NCI-H2196 (cell line): ENCODE results near the gene NACA2.
"Not testable (repeated sequence)": the region's sequence is repeated elsewhere in the genome, so short reads cannot be mapped to it uniquely, and the experiment has no call there.

Experiments
- DNase-seq: peaks from one replicate; lab custom pipeline; 2025; ENCODE audit not compliant: unreplicated experiment; lab: John Stamatoyannopoulos, UW

Gene NACA2

GRCh38 chr17:61600621-61601020 is 9.6 kb upstream of the NACA2 start:
- no peak for DNase-seq

DNA sequence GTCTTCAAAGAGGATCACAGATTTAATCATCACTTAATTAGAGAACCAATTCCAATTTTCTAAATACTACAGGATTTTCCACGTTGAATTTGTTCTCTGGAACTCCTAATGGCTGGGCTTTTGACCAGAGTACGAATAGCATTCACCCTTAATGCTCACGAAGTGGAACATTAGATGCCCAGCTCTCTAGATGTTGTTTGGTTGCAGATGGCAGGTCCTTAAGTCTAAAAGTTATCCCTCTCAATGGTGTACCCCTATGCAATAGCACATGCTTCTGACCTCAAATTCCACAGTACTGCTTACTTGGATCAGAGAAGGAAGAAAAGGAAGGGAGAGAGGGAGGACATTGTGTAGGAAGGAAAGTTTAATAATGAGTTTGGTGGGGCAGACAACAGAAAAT is 8.6 kb upstream of the NACA2 start:
- DNase-seq = no peak

DNA sequence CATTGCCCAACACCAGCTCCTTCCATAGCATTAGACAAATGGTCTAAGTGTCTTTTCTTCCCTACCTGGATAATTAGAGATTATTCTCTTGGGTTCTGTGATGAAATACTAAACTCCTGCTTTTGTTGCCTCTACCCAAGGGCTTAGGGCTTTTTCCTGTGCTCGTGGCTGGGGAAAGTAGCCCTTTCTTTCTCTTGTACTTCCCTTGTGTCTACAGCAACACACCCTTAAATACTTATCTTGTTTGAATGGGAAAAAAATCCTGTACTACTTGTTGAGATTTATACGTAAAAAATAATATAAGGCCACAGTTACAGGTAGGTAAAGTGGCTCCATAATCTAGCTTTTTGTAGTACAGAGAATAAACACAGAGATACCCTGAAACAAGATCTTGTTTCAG is 7.0 kb upstream of the NACA2 start:
- DNase-seq = no peak

GRCh38 chr17:61597607-61598006 is 6.6 kb upstream of the NACA2 start:
- no peak for DNase-seq

DNA sequence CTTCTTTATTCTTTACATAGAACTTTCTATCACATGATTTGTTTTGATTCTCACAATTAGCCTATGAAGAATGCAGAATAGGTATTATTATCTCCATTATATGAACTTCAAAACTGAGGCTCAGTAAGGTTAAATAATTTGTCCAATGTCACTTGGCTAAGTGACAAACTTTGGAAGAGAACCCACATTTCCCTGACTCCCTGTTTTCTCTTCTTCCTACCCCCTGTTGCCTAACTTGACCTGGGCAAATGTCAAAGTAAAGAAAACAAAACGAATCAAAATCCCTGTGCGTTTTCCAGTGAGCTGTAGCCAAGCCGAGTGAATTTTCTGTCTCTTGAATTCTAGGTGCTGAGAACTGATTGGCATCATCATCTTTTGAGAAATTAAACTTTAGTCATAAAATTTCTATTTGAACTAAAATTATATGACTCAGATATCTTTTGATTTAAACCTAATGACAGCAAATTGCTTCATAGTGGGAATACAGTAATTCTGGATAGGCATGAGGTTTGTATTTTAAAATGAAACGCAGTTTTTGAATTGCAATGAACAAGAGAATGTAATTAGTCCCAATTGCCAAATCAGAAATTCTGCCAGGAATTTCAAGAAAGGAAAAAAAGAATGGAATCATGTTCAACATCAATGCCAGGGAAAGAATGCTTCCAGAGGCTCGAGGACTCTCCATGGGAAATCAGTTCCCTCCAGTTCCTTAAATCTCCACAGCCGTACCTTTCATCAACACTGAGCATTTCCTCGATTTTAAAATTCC is 4.6 kb upstream of the NACA2 start:
- no peak for DNase-seq

- DNase-seq = no peak
Measured at GRCh38 chr17:61594294-61594825, 3.3 kb upstream of the NACA2 start.

DNA sequence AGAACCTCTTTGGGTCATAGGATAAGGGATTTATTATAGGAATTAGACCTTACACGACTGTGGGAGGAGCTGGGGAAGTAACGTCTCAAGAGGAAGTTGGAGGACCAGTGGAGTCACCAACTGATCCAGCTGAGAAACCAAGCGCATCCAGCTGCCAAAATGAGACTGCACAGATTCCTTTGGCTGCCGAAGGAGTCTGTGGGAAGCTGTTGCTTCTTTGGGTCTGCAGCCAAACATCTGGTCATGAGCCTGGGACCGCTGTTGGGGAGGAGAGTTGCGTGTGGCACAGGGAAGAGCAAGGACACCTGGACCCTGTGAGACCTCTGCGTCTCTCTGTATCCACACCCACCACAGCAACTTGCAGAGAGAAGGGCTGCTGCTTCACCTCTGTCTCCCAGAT is 2.4 kb upstream of the NACA2 start:
- no peak for DNase-seq

DNA sequence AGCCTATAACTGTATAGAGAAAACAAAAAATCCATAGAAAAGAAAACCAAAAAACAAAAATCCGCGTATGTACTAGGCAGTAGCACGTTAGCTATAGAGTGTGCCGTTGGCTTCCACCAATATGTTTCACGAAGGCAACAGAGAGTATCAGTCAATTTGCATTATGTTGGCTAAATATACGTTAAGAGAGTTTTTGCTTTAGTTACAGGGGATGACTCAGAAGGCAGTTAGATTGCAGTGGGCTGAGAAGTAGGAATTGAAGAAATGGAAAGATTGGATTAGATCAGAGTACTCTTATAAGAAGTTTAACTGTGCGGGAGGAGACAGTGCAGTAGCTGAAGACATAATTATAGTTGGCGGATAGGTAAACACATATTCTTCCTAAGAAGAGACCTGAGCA is 911 bp upstream of the NACA2 start:
- no peak for DNase-seq

DNA sequence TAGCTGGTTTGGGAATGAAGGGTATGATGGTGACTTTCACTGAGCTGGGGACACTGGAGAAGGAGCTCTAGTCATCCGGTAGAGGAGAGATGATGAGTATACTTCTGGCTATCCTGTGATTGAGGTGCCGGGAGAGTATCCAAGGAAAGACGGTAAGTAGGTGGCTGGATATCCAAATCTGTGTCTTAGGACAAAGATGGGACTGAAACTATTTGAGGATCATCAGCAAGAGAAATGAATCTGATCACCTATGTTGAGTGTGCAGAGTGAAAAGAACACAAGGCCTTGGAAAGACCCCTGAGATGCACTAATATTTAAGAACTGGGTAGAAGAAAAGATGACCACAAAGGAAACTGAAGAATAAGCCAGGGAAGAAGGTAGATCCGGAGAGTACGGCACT is 1.0 kb downstream of the NACA2 start:
- DNase-seq = no peak

DNA sequence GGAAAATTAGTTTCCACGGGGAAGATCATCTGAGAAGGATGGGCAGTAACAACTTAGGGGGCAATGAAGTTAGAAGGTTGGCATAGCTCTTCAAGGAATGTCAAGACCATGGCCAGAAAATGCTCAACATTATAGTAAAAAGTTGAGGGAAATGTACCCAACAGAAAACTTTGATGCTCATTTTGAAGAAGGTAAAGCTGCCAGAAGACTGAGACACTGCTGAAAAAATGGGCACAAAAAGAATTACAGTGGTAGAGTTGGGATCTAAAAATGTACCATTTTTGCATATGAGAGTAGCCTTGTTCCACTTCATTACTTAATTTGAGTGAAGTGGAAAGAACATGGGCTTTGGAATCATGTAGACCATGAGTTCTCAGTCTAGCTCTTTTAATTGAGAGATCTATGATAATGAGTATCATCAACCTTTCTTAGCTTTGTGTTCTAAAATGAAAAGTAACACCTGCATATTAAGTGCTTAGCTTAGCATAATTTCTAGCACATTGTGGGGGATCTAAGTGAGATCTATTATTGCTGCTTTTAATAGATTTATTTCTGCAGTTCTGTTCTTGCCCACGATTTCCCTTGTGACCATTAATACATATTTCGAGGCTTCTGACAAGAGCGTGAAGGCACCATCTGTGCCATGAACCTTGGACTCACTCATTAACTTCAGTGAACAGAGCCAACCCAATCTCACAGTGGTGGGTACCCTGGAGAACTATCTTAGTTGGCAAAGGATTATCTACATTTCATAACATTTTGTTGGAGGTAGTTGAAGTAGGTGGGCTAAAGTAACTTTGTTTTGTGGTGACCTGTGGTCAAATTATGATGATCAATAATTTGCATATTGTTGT is 3.0 kb downstream of the NACA2 start:
- no peak for DNase-seq

- DNase-seq = no peak
Measured at GRCh38 chr17:61587242-61587641, 3.8 kb downstream of the NACA2 start.

DNA sequence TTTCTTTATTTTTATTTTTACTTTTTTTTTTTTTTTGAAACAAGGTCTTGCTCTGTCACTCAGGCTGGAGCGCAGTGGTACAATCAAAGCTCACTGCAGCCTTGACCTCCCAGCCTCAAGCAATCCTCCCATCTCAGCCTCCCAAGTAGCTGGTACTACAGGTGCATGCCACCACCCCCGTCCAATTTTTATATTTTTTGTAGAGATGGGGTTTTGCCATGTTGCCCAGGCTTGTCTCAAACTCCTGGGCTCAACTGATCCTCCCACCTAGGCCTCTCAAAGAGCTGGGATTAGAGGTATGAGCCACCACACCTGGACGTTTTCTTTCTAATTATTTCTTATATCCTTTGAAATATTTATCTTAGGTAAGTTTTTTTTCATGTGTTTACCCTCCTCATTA is 4.4 kb downstream of the NACA2 start:
- DNase-seq = not testable (repeated sequence)

GRCh38 chr17:61586031-61586566 is 4.9 kb downstream of the NACA2 start:
- DNase-seq = no peak

DNA sequence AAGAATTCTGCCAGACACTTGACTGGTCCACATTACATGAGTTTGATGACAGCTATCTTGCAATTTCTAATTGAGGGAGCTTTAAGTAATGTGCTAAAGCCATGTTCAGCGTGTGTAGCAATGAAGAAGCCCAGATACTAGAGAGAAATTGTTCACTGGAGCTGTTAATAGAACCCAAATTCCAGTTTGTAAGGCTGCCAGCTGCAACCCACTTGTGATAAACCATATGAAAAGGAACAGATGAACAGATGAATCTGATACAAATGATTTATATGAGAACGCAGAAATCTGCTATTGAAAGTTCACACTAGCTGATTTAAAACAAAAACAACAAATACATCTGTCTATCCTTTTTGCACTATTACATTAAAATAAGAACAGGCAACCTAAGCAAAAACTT is 6.2 kb downstream of the NACA2 start:
- DNase-seq = no peak

GRCh38 chr17:61584266-61584665 is 6.8 kb downstream of the NACA2 start:
- no peak for DNase-seq

DNA sequence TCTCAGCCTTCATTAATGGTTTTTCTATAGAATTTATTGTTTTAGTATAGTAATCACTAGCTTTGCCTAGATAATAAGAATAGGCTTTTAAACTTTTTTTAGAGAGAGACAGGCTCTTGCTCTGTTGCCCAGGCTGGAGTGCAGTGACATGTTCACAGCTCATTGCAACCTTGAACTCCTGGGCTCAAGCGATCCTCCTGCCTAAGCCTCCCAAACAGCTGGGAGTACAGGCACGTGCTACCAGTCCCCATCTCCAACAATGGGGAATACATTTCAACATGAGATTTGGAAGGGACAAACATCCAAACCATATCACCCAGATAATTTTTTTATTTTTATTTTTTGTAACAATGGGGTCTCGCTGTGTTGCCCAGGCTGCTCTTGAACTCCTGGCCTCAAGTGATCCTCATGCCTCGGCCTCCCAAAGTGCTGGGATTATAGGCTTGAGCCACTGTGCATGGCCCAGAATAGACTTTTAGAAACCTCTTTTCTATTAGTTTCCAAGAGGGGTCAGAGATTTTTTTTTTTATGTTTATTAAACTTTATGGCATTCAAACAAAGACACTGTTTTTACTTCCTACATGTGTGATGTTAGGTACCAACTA is 7.3 kb downstream of the NACA2 start:
- DNase-seq = no peak

- peak; percentile 36 for DNase-seq
Measured at GRCh38 chr17:61583242-61583641, 7.8 kb downstream of the NACA2 start.

- DNase-seq = no peak
Measured at GRCh38 chr17:61582593-61582992, 8.4 kb downstream of the NACA2 start.

- no peak for DNase-seq
Measured at GRCh38 chr17:61581611-61582349, 9.2 kb downstream of the NACA2 start.

GRCh38 chr17:61580502-61580901 is 10.5 kb downstream of the NACA2 start:
- no peak for DNase-seq

GRCh38 chr17:61579961-61580360 is 11.1 kb downstream of the NACA2 start:
- DNase-seq = no peak
